OCI-LY3 (cell line): ENCODE data around the gene USP35.

ENCODE experiments used
- H2AFZ ChIP-seq: fragments of 200-600, 300-600 bp; shearing (Covaris generic); 2 replicates; pipeline ENCODE4 v1.6.0; 2014; ENCODE audit warnings: antibody characterized with exemption, low read depth, low read length
- H3K27ac ChIP-seq: fragments of 200-600, 300-600 bp; sonication (generic); 2 replicates; pipeline ENCODE4 v1.5.1; 2014; ENCODE audit warnings: mild to moderate bottlenecking, low read length, moderate library complexity, mixed read lengths
- H3K27me3 ChIP-seq: fragments of 200-600, 300-600 bp; sonication (generic); 2 replicates; pipeline ENCODE4 v1.6.1; 2014; ENCODE audit warnings: low read depth, low read length, mixed read lengths
- H3K36me3 ChIP-seq: fragments of 200-600, 300-600 bp; sonication (generic); replicated peaks from 2 replicates; pipeline ENCODE3; 2014; ENCODE audit warnings: low read depth, low read length, mixed read lengths
- H3K4me1 ChIP-seq: fragments of 300-600, 200-600 bp; sonication (generic); 2 replicates; pipeline ENCODE4 v1.6.1; 2014; ENCODE audit warnings: low read length, mixed read lengths
- H3K4me2 ChIP-seq: fragments of 200-600, 300-600 bp; sonication (generic); 2 replicates; pipeline ENCODE4 v1.6.1; 2014; ENCODE audit warnings: low read length, mixed read lengths
- H3K4me3 ChIP-seq: fragments of 300-600, 200-600 bp; sonication (generic); 2 replicates; pipeline ENCODE4 v1.5.1; 2014; ENCODE audit warnings: antibody characterized with exemption, mild to moderate bottlenecking, low read length, moderate library complexity
- H3K79me2 ChIP-seq: fragments of 300-600, 200-600 bp; shearing (Covaris generic); 2 replicates; pipeline ENCODE4 v1.6.1; 2014; ENCODE audit warnings: mild to moderate bottlenecking, low read length, mixed read lengths
- H3K9ac ChIP-seq: fragments of 300-600, 200-600 bp; shearing (Covaris generic); 2 replicates; pipeline ENCODE4 v1.6.0; 2014; ENCODE audit warnings: mild to moderate bottlenecking, low read length, moderate library complexity
- H3K9me3 ChIP-seq: fragments of 200-600, 300-600 bp; shearing (Covaris generic); 2 replicates; pipeline ENCODE4 v1.6.1; 2014; ENCODE audit warnings: low read length, mixed read lengths; ENCODE audit not compliant: insufficient read depth
- H4K20me1 ChIP-seq: fragments of 200-600, 300-600 bp; sonication (generic); 2 replicates; pipeline ENCODE4 v1.6.1; 2016; ENCODE audit warnings: low read length, mixed read lengths; ENCODE audit not compliant: insufficient read depth
- EZH2phosphoT487 ChIP-seq: fragments of 200-600 bp; shearing (Covaris generic); IDR thresholded peaks from 2 replicates; pipeline ENCODE4 v1.6.1; 2018; ENCODE audit warnings: antibody characterized with exemption, mixed run types, low read depth
- TF ChIP-seq, protein P1 (sequence below): fragments of 200-600, 300-600 bp; sonication (generic); IDR thresholded peaks from 2 replicates; pipeline ENCODE4 v1.5.1; 2014; ENCODE audit warnings: antibody characterized with exemption, low read length, low read depth

The USP35 gene

DNA sequence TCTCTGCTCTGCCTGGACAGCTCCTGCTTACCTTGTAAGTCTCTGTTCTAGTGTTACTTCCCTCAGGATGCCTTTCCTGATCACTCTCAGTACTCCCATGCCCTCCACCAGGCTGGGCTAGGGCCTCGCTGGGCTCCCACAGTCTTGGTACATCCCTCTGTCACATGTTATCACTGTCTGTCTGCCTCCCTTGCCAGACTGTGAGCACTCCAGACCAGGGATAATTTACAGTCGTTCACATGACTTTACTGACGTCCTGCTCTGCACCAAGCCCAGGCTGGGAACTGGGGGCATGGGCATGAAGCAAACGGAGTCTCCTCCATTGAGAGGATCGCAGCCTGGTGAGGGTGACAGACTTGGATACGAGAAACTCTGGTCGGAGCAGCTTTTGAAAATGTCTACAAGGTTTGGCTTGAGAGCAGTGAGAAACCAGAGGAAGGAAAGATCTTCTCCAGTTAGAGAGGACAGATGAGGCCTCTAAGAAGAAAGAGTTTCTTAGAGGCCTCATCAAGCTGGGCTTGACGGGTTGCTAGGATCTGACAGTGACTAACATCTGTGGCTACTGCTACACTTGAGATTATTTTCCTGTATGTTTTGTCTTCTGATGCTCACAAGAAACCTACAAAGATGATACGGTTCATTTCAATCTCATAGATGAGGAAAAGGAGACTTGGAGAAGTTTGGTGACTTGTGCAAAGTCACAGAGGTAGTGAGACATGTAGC lies 12.5 kb downstream of the USP35 start:
- no peaks in the 10 kb centered on the region for H3K36me3 ChIP-seq
- H3K4me1 ChIP-seq = no peaks in the 10 kb centered on the region
- no peak overlapping the region for H3K4me2 ChIP-seq
- H3K79me2 ChIP-seq = no peaks in the 10 kb centered on the region
- H2AFZ ChIP-seq = no peak overlapping the region
- no peaks in the 10 kb centered on the region for H3K27me3 ChIP-seq
- no peak overlapping the region for H3K4me3 ChIP-seq
- H3K27ac ChIP-seq = no peak overlapping the region
- no peak for TF ChIP-seq EZH2phosphoT487
- TF ChIP-seq, protein P1, sequence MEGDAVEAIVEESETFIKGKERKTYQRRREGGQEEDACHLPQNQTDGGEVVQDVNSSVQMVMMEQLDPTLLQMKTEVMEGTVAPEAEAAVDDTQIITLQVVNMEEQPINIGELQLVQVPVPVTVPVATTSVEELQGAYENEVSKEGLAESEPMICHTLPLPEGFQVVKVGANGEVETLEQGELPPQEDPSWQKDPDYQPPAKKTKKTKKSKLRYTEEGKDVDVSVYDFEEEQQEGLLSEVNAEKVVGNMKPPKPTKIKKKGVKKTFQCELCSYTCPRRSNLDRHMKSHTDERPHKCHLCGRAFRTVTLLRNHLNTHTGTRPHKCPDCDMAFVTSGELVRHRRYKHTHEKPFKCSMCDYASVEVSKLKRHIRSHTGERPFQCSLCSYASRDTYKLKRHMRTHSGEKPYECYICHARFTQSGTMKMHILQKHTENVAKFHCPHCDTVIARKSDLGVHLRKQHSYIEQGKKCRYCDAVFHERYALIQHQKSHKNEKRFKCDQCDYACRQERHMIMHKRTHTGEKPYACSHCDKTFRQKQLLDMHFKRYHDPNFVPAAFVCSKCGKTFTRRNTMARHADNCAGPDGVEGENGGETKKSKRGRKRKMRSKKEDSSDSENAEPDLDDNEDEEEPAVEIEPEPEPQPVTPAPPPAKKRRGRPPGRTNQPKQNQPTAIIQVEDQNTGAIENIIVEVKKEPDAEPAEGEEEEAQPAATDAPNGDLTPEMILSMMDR = no peak
- H3K9me3 ChIP-seq = no peaks in the 10 kb centered on the region
- no peak overlapping the region for H3K9ac ChIP-seq
- no peaks in the 10 kb centered on the region for H4K20me1 ChIP-seq

- Histone ChIP-seq H3K27me3 (no peaks in the 10 kb centered on the region), H3K36me3 (no peaks in the 10 kb centered on the region), H3K4me1 (no peaks in the 10 kb centered on the region), H3K4me2 (no peak overlapping the region), H3K9me3 (no peaks in the 10 kb centered on the region), H3K4me3 (no peak overlapping the region), H3K79me2 (no peaks in the 10 kb centered on the region), H3K27ac (no peak overlapping the region), H4K20me1 (no peaks in the 10 kb centered on the region), H2AFZ (no peak overlapping the region), H3K9ac (no peak overlapping the region)
- TF ChIP-seq, protein P1 = no peak
- TF ChIP-seq EZH2phosphoT487 = no peak
These were observed 14.0 kb downstream of the USP35 start for GRCh38 chr11:78202733-78203167.

DNA sequence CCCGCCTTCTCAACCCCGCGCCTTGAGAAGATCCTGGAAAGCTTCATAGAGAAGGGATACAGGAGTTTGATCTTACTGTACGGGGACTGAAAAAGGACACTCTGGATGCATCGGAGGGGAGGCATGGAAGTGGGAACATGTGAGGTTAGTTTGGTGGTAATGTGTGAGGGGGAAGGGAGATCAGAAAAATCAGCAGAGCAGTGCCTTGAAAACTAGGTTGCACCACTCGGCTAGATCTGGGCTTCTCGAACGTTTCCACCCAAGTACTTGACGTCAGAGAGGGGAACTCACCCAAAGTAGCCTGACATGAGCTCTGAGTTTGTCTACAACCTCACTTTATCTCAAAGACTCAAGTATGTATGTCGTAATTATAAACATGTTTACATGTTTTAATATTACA lies 14.5 kb downstream of the USP35 start:
- Histone ChIP-seq H3K9ac (no peak overlapping the region), H3K9me3 (no peaks in the 10 kb centered on the region), H3K79me2 (no peaks in the 10 kb centered on the region), H3K4me2 (no peak overlapping the region), H4K20me1 (no peaks in the 10 kb centered on the region), H3K36me3 (no peaks in the 10 kb centered on the region), H3K27ac (no peak overlapping the region), H3K4me3 (no peak overlapping the region), H3K4me1 (no peaks in the 10 kb centered on the region), H2AFZ (no peak overlapping the region), H3K27me3 (no peaks in the 10 kb centered on the region)
- no peak for TF ChIP-seq EZH2phosphoT487
- TF ChIP-seq, protein P1 = no peak

DNA sequence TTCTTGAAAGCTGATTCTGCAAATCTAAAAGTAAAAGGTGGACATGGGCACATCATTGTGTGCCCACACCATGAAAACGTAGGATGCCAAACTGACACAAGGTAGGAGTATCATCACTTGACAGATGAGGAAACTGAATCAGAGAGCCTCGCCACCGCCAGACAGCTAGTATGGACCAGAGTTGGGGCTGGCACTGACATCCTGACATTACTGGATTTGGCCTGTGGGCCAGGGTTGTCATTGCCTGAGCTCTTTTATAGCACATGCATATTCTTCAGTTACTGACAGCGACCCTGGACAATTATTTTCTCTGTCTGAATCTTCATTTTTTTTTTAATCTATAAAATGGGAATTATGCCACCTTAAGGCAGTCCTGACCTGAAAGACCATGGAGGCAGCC lies 16.5 kb downstream of the USP35 start:
- Histone ChIP-seq H3K9me3 (no peaks in the 10 kb centered on the region), H3K36me3 (no peaks in the 10 kb centered on the region)

More for the DNA sequence above, 16.5 kb downstream of the USP35 start:
- Histone ChIP-seq H3K9ac (no peak overlapping the region), H3K4me1 (no peaks in the 10 kb centered on the region), H2AFZ (no peak overlapping the region), H3K27me3 (no peaks in the 10 kb centered on the region), H4K20me1 (no peaks in the 10 kb centered on the region), H3K27ac (no peak overlapping the region), H3K4me2 (no peak overlapping the region), H3K79me2 (no peaks in the 10 kb centered on the region), H3K4me3 (no peak overlapping the region)
- TF ChIP-seq, protein P1 = no peak
- no peak for TF ChIP-seq EZH2phosphoT487
